Trophoblast cell (in vitro differentiated cells and primary cell): ENCODE data around the gene VASH2.

Experiments
- DNase-seq, 2 donors: peaks; one replicate each; pipeline ENCODE4 v3.0.0-alpha.2; 2016
- H2AFZ ChIP-seq: 2 replicates; pipeline ENCODE4 v1.6.1; 2013; ENCODE audit warnings: low read length, moderate library complexity, mild to moderate bottlenecking; ENCODE audit not compliant: insufficient read depth, poor library complexity
- H2AK5ac ChIP-seq: 2 replicates; pipeline ENCODE4 v1.6.1; 2013; ENCODE audit warnings: mild to moderate bottlenecking, low read length
- H2BK120ac ChIP-seq: 2 replicates; pipeline ENCODE4 v1.6.1; 2013; ENCODE audit warnings: low read length, mild to moderate bottlenecking, moderate library complexity; ENCODE audit not compliant: insufficient read depth, poor library complexity
- H2BK12ac ChIP-seq: 2 replicates; pipeline ENCODE4 v1.6.1; 2013; ENCODE audit warnings: mild to moderate bottlenecking, low read length, moderate library complexity
- H2BK5ac ChIP-seq: 2 replicates; pipeline ENCODE4 v1.6.1; 2013; ENCODE audit warnings: low read length, low read depth, moderate library complexity, mild to moderate bottlenecking; ENCODE audit not compliant: poor library complexity
- H3K14ac ChIP-seq: 2 replicates; pipeline ENCODE4 v1.6.1; 2013; ENCODE audit warnings: mild to moderate bottlenecking, low read length
- H3K18ac ChIP-seq: 2 replicates; pipeline ENCODE4 v1.6.1; 2013; ENCODE audit warnings: mild to moderate bottlenecking, low read length
- H3K23ac ChIP-seq: 2 replicates; pipeline ENCODE4 v1.6.1; 2013; ENCODE audit warnings: low read length
- H3K27ac ChIP-seq: 2 replicates; pipeline ENCODE4 v1.5.1; 2013; ENCODE audit warnings: low read depth, mild to moderate bottlenecking, inconsistent platforms, low read length, moderate library complexity
- H3K27me3 ChIP-seq: 2 replicates; pipeline ENCODE4 v1.6.1; 2013; ENCODE audit warnings: inconsistent platforms, mild to moderate bottlenecking, low read length, moderate library complexity; ENCODE audit not compliant: insufficient read depth
- H3K36me3 ChIP-seq, 2 experiments: 1 replicate in 1 of 2; 2 replicates in 1 of 2; pipeline ENCODE4 v1.6.1; 2013; ENCODE audit warnings: low read length in 2 of 2, mild to moderate bottlenecking in 2 of 2, moderate library complexity in 1 of 2; ENCODE audit not compliant: insufficient read depth in 2 of 2, control insufficient read depth in 1 of 2
- H3K4ac ChIP-seq: 2 replicates; pipeline ENCODE4 v1.6.1; 2013; ENCODE audit warnings: low read depth, mild to moderate bottlenecking, low read length, moderate library complexity
- H3K4me1 ChIP-seq, 2 experiments: 1 replicate in 1 of 2; 2 replicates in 1 of 2; pipeline ENCODE4 v1.6.1; 2013; ENCODE audit warnings: low read length in 2 of 2, mild to moderate bottlenecking in 2 of 2, moderate library complexity in 1 of 2; ENCODE audit not compliant: insufficient read depth in 2 of 2, control insufficient read depth in 1 of 2
- H3K4me2 ChIP-seq: 2 replicates; pipeline ENCODE4 v1.6.1; 2013; ENCODE audit warnings: inconsistent platforms, mild to moderate bottlenecking, low read length, moderate library complexity
- H3K4me3 ChIP-seq: 2 replicates; pipeline ENCODE4 v1.5.1; 2013; ENCODE audit warnings: mild to moderate bottlenecking, low read depth, low read length, inconsistent platforms
- H3K79me1 ChIP-seq: one replicate; pipeline ENCODE4 v1.6.1; 2013; ENCODE audit warnings: low read length
- H3K79me2 ChIP-seq: 2 replicates; pipeline ENCODE4 v1.6.1; 2013; ENCODE audit warnings: low read length, mild to moderate bottlenecking; ENCODE audit not compliant: control insufficient read depth, insufficient read depth, poor library complexity
- H3K9ac ChIP-seq: 2 replicates; pipeline ENCODE4 v1.6.1; 2013; ENCODE audit warnings: mild to moderate bottlenecking, low read length
- H3K9me3 ChIP-seq: 2 replicates; pipeline ENCODE4 v1.6.1; 2013; ENCODE audit warnings: low read depth, mild to moderate bottlenecking, control low read depth, inconsistent platforms, low read length; ENCODE audit not compliant: insufficient read depth
- H4K12ac ChIP-seq: 2 replicates; pipeline ENCODE4 v1.6.1; 2013; ENCODE audit warnings: low read depth, mild to moderate bottlenecking, low read length, moderate library complexity
- H4K8ac ChIP-seq: 2 replicates; pipeline ENCODE4 v1.6.1; 2013; ENCODE audit warnings: low read depth, mild to moderate bottlenecking, low read length, moderate library complexity
- H4K91ac ChIP-seq: one replicate; pipeline ENCODE4 v1.6.1; 2013; ENCODE audit warnings: low read depth, mild to moderate bottlenecking, low read length, moderate library complexity
- WGBS: extraction: QIAGEN DNeasy Blood & Tissue Kit; methylation state at CpG from one replicate; pipeline ENCODE4 v1.1.7; 2013; ENCODE audit warnings: missing lambda C conversion rate; ENCODE audit not compliant: insufficient read length, insufficient coverage; ENCODE audit errors: extremely low coverage; 5-methylcytosine and 5-hydroxymethylcytosine counted together

Gene VASH2

GRCh38 chr1:212980123-212980785 lies 29.9 kb downstream of the VASH2 start:
- Histone ChIP-seq H3K79me1 (no peaks in the 10 kb centered on the region), H2BK120ac (no peak overlapping the region), H3K4ac (no peak overlapping the region), H2BK12ac (no peak overlapping the region), H3K18ac (no peak overlapping the region), H2AFZ (no peak overlapping the region), H3K27me3 (no peaks in the 10 kb centered on the region), H3K14ac (no peak overlapping the region), H4K12ac (no peak overlapping the region), H3K4me2 (no peak overlapping the region), H4K8ac (no peak overlapping the region), H2BK5ac (no peak overlapping the region), H4K91ac (no peak overlapping the region), H3K4me3 (no peak overlapping the region), H2AK5ac (no peak overlapping the region), H3K9ac (no peak overlapping the region), H3K79me2 (no peaks in the 10 kb centered on the region), H3K4me1 (peaks cover 6 to 14% of the 10 kb centered on the region in 2 experiments), H3K9me3 (peaks cover under 1% of the 10 kb centered on the region), H3K36me3 (peaks cover 0 to under 1% of the 10 kb centered on the region in 2 experiments), H3K27ac (no peak overlapping the region), H3K23ac (no peak overlapping the region)
- DNase-seq: peak in 1 of 2 donors; percentile 52
- no CpG with 5 or more reads among the region's 7 CpGs for WGBS

- no peak overlapping the region for H3K18ac ChIP-seq
- peaks cover 6 to 14% of the 10 kb centered on the region in 2 experiments for H3K4me1 ChIP-seq
- H3K9me3 ChIP-seq: no peaks in the 10 kb centered on the region
- no peak overlapping the region for H3K4ac ChIP-seq
- no peak overlapping the region for H2AFZ ChIP-seq
- peak; percentile 46 to 74 for DNase-seq
- no peaks in the 10 kb centered on the region for H3K27me3 ChIP-seq
- H3K36me3 ChIP-seq: no peaks in the 10 kb centered on the region
- no peak overlapping the region for H2BK5ac ChIP-seq
- no peak overlapping the region for H3K4me2 ChIP-seq
- no peak overlapping the region for H2BK12ac ChIP-seq
- H3K4me3 ChIP-seq: no peak overlapping the region
- H3K23ac ChIP-seq: no peak overlapping the region
- H3K9ac ChIP-seq: no peak overlapping the region
- H4K91ac ChIP-seq: no peak overlapping the region
- H4K12ac ChIP-seq: no peak overlapping the region
- H2BK120ac ChIP-seq: no peak overlapping the region
- H3K27ac ChIP-seq: no peak overlapping the region
- H2AK5ac ChIP-seq: no peak overlapping the region
- H3K79me2 ChIP-seq: no peaks in the 10 kb centered on the region
- no CpG with 5 or more reads among the region's 11 CpGs for WGBS
- H3K14ac ChIP-seq: no peak overlapping the region
- no peak overlapping the region for H4K8ac ChIP-seq
- no peaks in the 10 kb centered on the region for H3K79me1 ChIP-seq
Measured at GRCh38 chr1:212981025-212981495, 30.7 kb downstream of the VASH2 start.

- H4K12ac ChIP-seq: no peak overlapping the region
- WGBS: no CpG with 5 or more reads among the region's 13 CpGs
- no peak overlapping the region for H3K14ac ChIP-seq
- no peak overlapping the region for H2AFZ ChIP-seq
- H3K4ac ChIP-seq: no peak overlapping the region
- H3K4me1 ChIP-seq: peaks cover 6 to 14% of the 10 kb centered on the region in 2 experiments
- H3K79me2 ChIP-seq: no peaks in the 10 kb centered on the region
- H2BK12ac ChIP-seq: no peak overlapping the region
- H3K79me1 ChIP-seq: no peaks in the 10 kb centered on the region
- no peak overlapping the region for H3K9ac ChIP-seq
- no peak overlapping the region for H3K27ac ChIP-seq
- H3K4me3 ChIP-seq: no peak overlapping the region
- H4K91ac ChIP-seq: no peak overlapping the region
- no peaks in the 10 kb centered on the region for H3K36me3 ChIP-seq
- no peak for DNase-seq
- no peaks in the 10 kb centered on the region for H3K9me3 ChIP-seq
- no peak overlapping the region for H3K18ac ChIP-seq
- no peak overlapping the region for H3K4me2 ChIP-seq
- no peaks in the 10 kb centered on the region for H3K27me3 ChIP-seq
- no peak overlapping the region for H2AK5ac ChIP-seq
- no peak overlapping the region for H3K23ac ChIP-seq
- no peak overlapping the region for H2BK120ac ChIP-seq
- H2BK5ac ChIP-seq: no peak overlapping the region
- no peak overlapping the region for H4K8ac ChIP-seq
Measured at GRCh38 chr1:212981571-212982328, 31.4 kb downstream of the VASH2 start.

GRCh38 chr1:212982430-212983152 lies 32.2 kb downstream of the VASH2 start:
- Histone ChIP-seq H3K4me3 (no peak overlapping the region), H3K4me2 (no peak overlapping the region), H2BK5ac (no peak overlapping the region), H4K12ac (no peak overlapping the region), H3K27me3 (no peaks in the 10 kb centered on the region), H3K9me3 (no peaks in the 10 kb centered on the region), H3K4me1 (peaks cover 6 to 14% of the 10 kb centered on the region in 2 experiments), H3K4ac (no peak overlapping the region), H4K91ac (no peak overlapping the region), H2BK120ac (no peak overlapping the region), H2BK12ac (no peak overlapping the region), H3K27ac (no peak overlapping the region), H4K8ac (no peak overlapping the region), H3K9ac (no peak overlapping the region), H2AK5ac (no peak overlapping the region), H3K18ac (no peak overlapping the region), H3K79me2 (no peaks in the 10 kb centered on the region), H2AFZ (no peak overlapping the region), H3K79me1 (no peaks in the 10 kb centered on the region), H3K14ac (no peak overlapping the region), H3K36me3 (no peaks in the 10 kb centered on the region), H3K23ac (no peak overlapping the region)
- no CpG with 5 or more reads among the region's 6 CpGs for WGBS
- DNase-seq: no peak
